NB4 (cell line): ENCODE measurements around the gene LYST.

Experiments used
- DNase-seq: peaks from one replicate; pipeline ENCODE4 v3.0.0; 2010; ENCODE audit warnings: low read depth
- H3K4me3 ChIP-seq: one replicate; pipeline ENCODE4 v1.5.1; 2011; ENCODE audit warnings: mild to moderate bottlenecking, low read depth, low read length, moderate library complexity
- CTCF ChIP-seq: IDR thresholded peaks from one replicate; pipeline ENCODE4 v1.5.1; 2012; ENCODE audit warnings: low read depth, low read length
- MAX ChIP-seq: IDR thresholded peaks from 2 replicates; pipeline ENCODE4 v1.6.1; 2011; ENCODE audit warnings: low read depth, low read length
- MYC ChIP-seq: IDR thresholded peaks from 2 replicates; pipeline ENCODE4 v1.6.1; 2011; ENCODE audit warnings: low read depth, low read length
- POLR2A ChIP-seq: IDR thresholded peaks from 2 replicates; pipeline ENCODE4 v1.6.1; 2011; ENCODE audit warnings: mild to moderate bottlenecking; ENCODE audit not compliant: insufficient read length; ENCODE audit errors: extremely low read depth

The LYST gene

GRCh38 chr1:235873571-235873970 is 6.9 kb upstream of the LYST start:
- DNase-seq, result no peak
- no peak overlapping the region for H3K4me3 ChIP-seq
- TF ChIP-seq MAX (no peak), CTCF (no peak), POLR2A (no peak), MYC (no peak)

GRCh38 chr1:235873045-235873444 is 6.3 kb upstream of the LYST start:
- H3K4me3 ChIP-seq, result no peak overlapping the region
- DNase-seq, result no peak
- TF ChIP-seq POLR2A (no peak), MYC (no peak), MAX (no peak), CTCF (no peak)

GRCh38 chr1:235872270-235872669 is 5.6 kb upstream of the LYST start:
- DNase-seq, result no peak

GRCh38 chr1:235867903-235868469 is 1.3 kb upstream of the LYST start:
- peak; percentile 60 for DNase-seq
- H3K4me3 ChIP-seq, result peak overlapping the region; percentile 85

More at GRCh38 chr1:235872270-235872669, 5.6 kb upstream of the LYST start:
- no peak for TF ChIP-seq POLR2A
- no peak for TF ChIP-seq MAX
- TF ChIP-seq CTCF, result no peak
- no peak for TF ChIP-seq MYC
- no peak overlapping the region for H3K4me3 ChIP-seq

GRCh38 chr1:235866913-235867845 is 473 bp upstream of the LYST start:
- H3K4me3 ChIP-seq, result peak overlapping the region; percentile 85
- TF ChIP-seq MAX (no peak), MYC (no peak), CTCF (no peak), POLR2A (peak; percentile 92)
- peak; percentile 97 for DNase-seq

More at GRCh38 chr1:235867903-235868469, 1.3 kb upstream of the LYST start:
- no peak for TF ChIP-seq MYC
- no peak for TF ChIP-seq CTCF
- no peak for TF ChIP-seq MAX
- no peak for TF ChIP-seq POLR2A
